Endodermal cell (in vitro differentiated cells): Measurements from ENCODE around the gene ITGA8. TPM values are rescaled to one million over a fixed set of nuclear protein-coding genes. Genes with fewer than 3 reads are reported as not detected.

Source experiments
- DNase-seq: peaks from one replicate; pipeline ENCODE4 v3.0.0-alpha.2; 2017
- H3K27ac ChIP-seq: 2 replicates; pipeline ENCODE4 v1.5.1; 2013; ENCODE audit warnings: mild to moderate bottlenecking, low read depth, low read length, moderate library complexity
- H3K27me3 ChIP-seq: 2 replicates; pipeline ENCODE4 v1.6.1; 2013; ENCODE audit warnings: mild to moderate bottlenecking, low read length, moderate library complexity; ENCODE audit not compliant: insufficient read depth, control insufficient read depth, poor library complexity, severe bottlenecking
- H3K36me3 ChIP-seq: 2 replicates; pipeline ENCODE4 v1.7.0; 2013; ENCODE audit warnings: mild to moderate bottlenecking, low read length, moderate library complexity; ENCODE audit not compliant: control insufficient read depth, insufficient read depth
- H3K4me1 ChIP-seq: one replicate; pipeline ENCODE4 v1.7.0; 2013; ENCODE audit warnings: low read length; ENCODE audit not compliant: control insufficient read depth, insufficient read depth
- H3K4me3 ChIP-seq: 2 replicates; pipeline ENCODE4 v1.5.1; 2013; ENCODE audit warnings: mild to moderate bottlenecking, low read length, moderate library complexity
- H3K9ac ChIP-seq: 2 replicates; pipeline ENCODE4 v1.6.1; 2013; ENCODE audit warnings: mild to moderate bottlenecking, low read length, moderate library complexity; ENCODE audit not compliant: poor library complexity, severe bottlenecking; ENCODE audit errors: extremely low read depth
- H3K9me3 ChIP-seq: 2 replicates; pipeline ENCODE4 v1.6.1; 2013; ENCODE audit warnings: mild to moderate bottlenecking, low read length, moderate library complexity; ENCODE audit not compliant: control insufficient read depth
- H3K27ac Mint-ChIP-seq: 2 replicates; pipeline ENCODE4 v1.8.0; 2020; ENCODE audit warnings: mixed read lengths
- H3K27me3 Mint-ChIP-seq: 2 replicates; pipeline ENCODE4 v1.8.0; 2021; ENCODE audit warnings: mild to moderate bottlenecking, mixed read lengths; ENCODE audit not compliant: insufficient read depth
- H3K36me3 Mint-ChIP-seq: 2 replicates; pipeline ENCODE4 v1.8.0; 2020; ENCODE audit warnings: low read depth, mixed read lengths
- H3K4me1 Mint-ChIP-seq: 2 replicates; pipeline ENCODE4 v1.8.0; 2020; ENCODE audit warnings: mixed read lengths
- H3K4me3 Mint-ChIP-seq: 2 replicates; pipeline ENCODE4 v1.8.0; 2020; ENCODE audit warnings: mild to moderate bottlenecking, moderate library complexity, mixed read lengths
- H3K9me3 Mint-ChIP-seq: 2 replicates; pipeline ENCODE4 v1.8.0; 2020; ENCODE audit warnings: mild to moderate bottlenecking, mixed read lengths
- CTCF ChIP-seq: fragments of 200-600 bp; sonication (generic); conservative IDR thresholded peaks from 2 replicates; pipeline ENCODE4 v1.5.0; 2021; ENCODE audit warnings: antibody characterized with exemption, mild to moderate bottlenecking
- WGBS, 2 experiments: methylation state at CpG; one replicate each; pipeline versions ENCODE4 v1.1.5 to v1.1.7; 2013; ENCODE audit warnings: missing lambda C conversion rate in 2 of 2, mixed read lengths in 1 of 2; ENCODE audit not compliant: insufficient coverage in 1 of 2, insufficient read length in 1 of 2; 5-methylcytosine and 5-hydroxymethylcytosine counted together
- total RNA-seq, 2 donors: library from RNA; stranded (reverse); fragmentation: NEBNext Ultra II Directional in 1 of 2; extraction: Animal tissue kit (Norgen Biotek cat#: 25700) in 1 of 2; gene quantifications; 2 replicates in 1 of 2; 3 replicates in 1 of 2; pipeline ENCODE4 v1.2.1, GENCODE V29; 2021

The ITGA8 gene
- total RNA-seq, 2 donors from 2014 or later = 0.24 to 0.40 TPM

DNA sequence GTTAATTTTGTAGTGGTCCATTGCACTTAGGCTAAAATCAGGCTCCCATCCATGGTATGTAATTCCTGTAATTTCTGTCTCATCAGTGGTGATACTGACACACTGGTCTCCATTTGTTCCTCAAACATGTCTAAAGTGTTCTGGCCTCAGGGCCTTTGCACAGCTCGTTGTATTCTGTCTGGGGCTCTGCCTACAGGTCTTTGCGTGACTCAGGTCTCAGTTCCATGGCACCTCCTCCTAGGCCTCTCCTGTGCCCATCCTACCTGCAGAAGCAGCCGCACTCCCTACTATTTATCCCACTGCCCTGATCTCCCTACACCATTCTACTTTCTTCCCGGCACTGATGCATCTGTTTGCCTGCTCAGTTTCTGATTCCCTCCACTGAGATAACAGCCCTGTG lies 173.8 kb downstream of the ITGA8 start:
- Histone ChIP-seq H3K4me1 (no peaks in the 10 kb centered on the region), H3K36me3 (no peaks in the 10 kb centered on the region), H3K27ac (no peak overlapping the region), H3K4me3 (no peak overlapping the region), H3K9me3 (peaks cover 4% of the 10 kb centered on the region), H3K9ac (no peak overlapping the region), H3K27me3 (no peaks in the 10 kb centered on the region)
- Mint-ChIP-seq H3K4me3 (no peak overlapping the region), H3K27ac (no peak overlapping the region), H3K36me3 (no peaks in the 10 kb centered on the region), H3K4me1 (no peaks in the 10 kb centered on the region), H3K9me3 (peaks cover 6% of the 10 kb centered on the region), H3K27me3 (no peaks in the 10 kb centered on the region)
- whole genome bisulfite sequencing, 2 experiments = 89 to 93% methylated on average over 4 of the region's 4 CpGs
- no peak for DNase-seq
- TF ChIP-seq CTCF = no peak

GRCh38 chr10:15545266-15545665 lies 174.5 kb downstream of the ITGA8 start:
- no peak for DNase-seq
- H3K4me1 Mint-ChIP-seq = no peaks in the 10 kb centered on the region

DNA sequence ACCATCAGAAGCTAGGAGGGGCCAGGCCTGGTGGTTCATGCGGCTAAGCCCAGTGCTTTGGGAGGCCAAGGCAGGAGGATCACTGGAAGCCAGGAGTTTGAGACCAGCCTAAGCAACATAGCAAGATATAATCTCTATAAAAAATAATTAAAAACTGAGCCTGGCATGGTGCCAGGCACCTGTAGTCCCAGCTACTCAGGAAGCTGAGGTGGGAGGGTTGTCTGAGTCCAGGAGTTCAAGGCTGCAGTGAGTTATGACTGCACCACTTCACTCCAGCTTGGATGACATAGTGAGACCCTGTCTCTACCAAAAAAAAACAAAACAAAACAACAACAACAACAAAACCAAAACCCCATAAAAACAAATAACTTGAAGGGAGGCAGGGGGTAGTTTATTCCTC lies 175.7 kb downstream of the ITGA8 start:
- Histone ChIP-seq H3K4me3 (no peak overlapping the region), H3K27me3 (no peaks in the 10 kb centered on the region), H3K36me3 (no peaks in the 10 kb centered on the region), H3K27ac (no peak overlapping the region), H3K9ac (no peak overlapping the region), H3K4me1 (no peaks in the 10 kb centered on the region), H3K9me3 (peaks cover 4% of the 10 kb centered on the region)
- H3K4me3 Mint-ChIP-seq = no peak overlapping the region
- H3K4me1 Mint-ChIP-seq = no peaks in the 10 kb centered on the region
- H3K27me3 Mint-ChIP-seq = no peaks in the 10 kb centered on the region
- no peak for TF ChIP-seq CTCF
- no peak for DNase-seq
- no peak overlapping the region for H3K27ac Mint-ChIP-seq
- WGBS, 2 experiments = 83 to 96% methylated on average over 1 of the region's 1 CpG
- H3K9me3 Mint-ChIP-seq = peaks cover 6% of the 10 kb centered on the region
- H3K36me3 Mint-ChIP-seq = no peaks in the 10 kb centered on the region

More at GRCh38 chr10:15545266-15545665, 174.5 kb downstream of the ITGA8 start:
- Histone ChIP-seq H3K9ac (no peak overlapping the region), H3K4me1 (no peaks in the 10 kb centered on the region), H3K36me3 (no peaks in the 10 kb centered on the region), H3K9me3 (peaks cover 4% of the 10 kb centered on the region), H3K27me3 (no peaks in the 10 kb centered on the region), H3K4me3 (no peak overlapping the region), H3K27ac (no peak overlapping the region)
- Mint-ChIP-seq H3K36me3 (no peaks in the 10 kb centered on the region), H3K27me3 (no peaks in the 10 kb centered on the region), H3K9me3 (peaks cover 6% of the 10 kb centered on the region), H3K4me3 (no peak overlapping the region), H3K27ac (no peak overlapping the region)
- no peak for TF ChIP-seq CTCF
- WGBS, 2 experiments = 91 to 100% methylated on average over 2 of the region's 2 CpGs
